Neural crest cell (in vitro differentiated cells): ENCODE data around the gene DDX1. TPM values are rescaled to one million over a fixed set of nuclear protein-coding genes. Genes with fewer than 3 reads are reported as not detected.

Experiments used
- DNase-seq: peaks from one replicate; pipeline ENCODE4 v3.0.0; 2021; ENCODE audit warnings: low read depth, mixed read lengths, low spot score
- H3K27ac Mint-ChIP-seq: one replicate; pipeline ENCODE4 v1.8.0; 2021; ENCODE audit warnings: mild to moderate bottlenecking, mixed read lengths; ENCODE audit not compliant: unreplicated experiment
- H3K27me3 Mint-ChIP-seq: 2 replicates; pipeline ENCODE4 v1.8.0; 2021; ENCODE audit warnings: low read depth, mild to moderate bottlenecking, mixed read lengths
- H3K36me3 Mint-ChIP-seq: 2 replicates; pipeline ENCODE4 v1.8.0; 2021; ENCODE audit warnings: low read depth, mild to moderate bottlenecking, mixed read lengths
- H3K4me1 Mint-ChIP-seq: 2 replicates; pipeline ENCODE4 v1.8.0; 2021; ENCODE audit warnings: mixed read lengths
- H3K4me3 Mint-ChIP-seq: one replicate; pipeline ENCODE4 v1.8.0; 2021; ENCODE audit warnings: mild to moderate bottlenecking, mixed read lengths
- H3K9me3 Mint-ChIP-seq: 2 replicates; pipeline ENCODE4 v1.8.0; 2021; ENCODE audit warnings: mixed read lengths
- total RNA-seq: library from RNA; stranded (reverse); gene quantifications from 2 replicates; pipeline ENCODE4 v1.2.1, GENCODE V29; 2021
- TF ChIP-seq, protein P1 (sequence below): fragments of 200-600 bp; sonication (generic); conservative IDR thresholded peaks from 2 replicates; pipeline ENCODE4 v1.5.0; 2021; ENCODE audit warnings: antibody characterized with exemption, mild to moderate bottlenecking

DDX1 gene
- total RNA-seq, 1 donor from 2014 or later: 154 TPM

DNA sequence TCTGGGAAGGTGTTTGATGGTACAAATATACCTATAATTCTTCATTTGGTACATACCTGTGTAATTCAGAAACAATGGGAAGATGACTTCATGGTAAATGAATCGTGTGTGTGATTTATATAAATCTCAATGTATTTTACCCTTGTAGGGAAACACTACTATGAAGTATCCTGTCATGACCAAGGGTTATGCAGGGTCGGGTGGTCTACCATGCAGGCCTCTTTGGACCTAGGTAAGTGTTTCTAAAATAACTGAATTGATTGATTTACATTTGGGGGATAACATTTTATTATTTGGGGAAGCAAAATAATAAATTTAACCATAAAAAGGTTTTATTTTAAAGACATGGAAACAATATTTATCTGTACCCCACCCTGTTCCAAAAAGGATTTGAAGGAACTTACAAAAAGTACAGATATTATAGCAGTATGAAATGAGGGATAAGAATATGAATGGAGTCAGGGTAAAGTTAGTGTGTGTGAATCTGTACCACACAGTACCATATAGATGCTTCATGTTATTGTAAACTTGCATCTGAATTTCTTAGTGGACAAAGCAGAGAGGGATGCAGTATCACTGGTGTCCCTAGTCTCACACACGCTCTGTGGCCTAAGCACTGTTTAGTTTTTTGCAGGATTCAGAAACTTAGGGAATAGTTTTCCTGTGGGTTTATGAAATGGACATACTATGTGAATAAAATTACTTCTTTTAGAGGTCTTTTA, 11.5 kb downstream of the DDX1 start:
- Mint-ChIP-seq H3K27ac (no peak overlapping the region), H3K36me3 (peaks cover 22% of the 10 kb centered on the region), H3K4me1 (no peaks in the 10 kb centered on the region), H3K4me3 (no peak overlapping the region), H3K9me3 (no peaks in the 10 kb centered on the region), H3K27me3 (no peaks in the 10 kb centered on the region)
- DNase-seq: no peak
- TF ChIP-seq, protein P1, sequence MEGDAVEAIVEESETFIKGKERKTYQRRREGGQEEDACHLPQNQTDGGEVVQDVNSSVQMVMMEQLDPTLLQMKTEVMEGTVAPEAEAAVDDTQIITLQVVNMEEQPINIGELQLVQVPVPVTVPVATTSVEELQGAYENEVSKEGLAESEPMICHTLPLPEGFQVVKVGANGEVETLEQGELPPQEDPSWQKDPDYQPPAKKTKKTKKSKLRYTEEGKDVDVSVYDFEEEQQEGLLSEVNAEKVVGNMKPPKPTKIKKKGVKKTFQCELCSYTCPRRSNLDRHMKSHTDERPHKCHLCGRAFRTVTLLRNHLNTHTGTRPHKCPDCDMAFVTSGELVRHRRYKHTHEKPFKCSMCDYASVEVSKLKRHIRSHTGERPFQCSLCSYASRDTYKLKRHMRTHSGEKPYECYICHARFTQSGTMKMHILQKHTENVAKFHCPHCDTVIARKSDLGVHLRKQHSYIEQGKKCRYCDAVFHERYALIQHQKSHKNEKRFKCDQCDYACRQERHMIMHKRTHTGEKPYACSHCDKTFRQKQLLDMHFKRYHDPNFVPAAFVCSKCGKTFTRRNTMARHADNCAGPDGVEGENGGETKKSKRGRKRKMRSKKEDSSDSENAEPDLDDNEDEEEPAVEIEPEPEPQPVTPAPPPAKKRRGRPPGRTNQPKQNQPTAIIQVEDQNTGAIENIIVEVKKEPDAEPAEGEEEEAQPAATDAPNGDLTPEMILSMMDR: no peak

DNA sequence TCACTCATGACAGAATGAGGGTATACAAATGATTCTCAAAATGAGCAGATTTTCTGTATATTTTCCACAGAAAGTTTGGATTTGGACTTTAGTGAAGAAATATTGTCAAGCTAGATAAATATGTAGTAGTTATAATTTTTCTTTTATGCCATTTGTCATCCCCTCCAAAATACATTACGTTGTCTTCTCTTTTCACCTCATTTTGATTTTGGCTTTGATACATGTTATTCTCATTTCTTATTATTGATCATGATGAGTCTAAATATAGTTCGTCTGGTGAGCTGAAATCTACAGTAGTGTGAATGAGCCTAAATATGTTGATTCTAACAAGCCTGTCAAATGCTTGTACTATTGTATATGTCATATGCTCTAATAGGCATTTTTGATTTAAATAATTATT, 12.3 kb downstream of the DDX1 start:
- H3K27me3 Mint-ChIP-seq: no peaks in the 10 kb centered on the region
- no peaks in the 10 kb centered on the region for H3K4me1 Mint-ChIP-seq
- peaks cover 24% of the 10 kb centered on the region for H3K36me3 Mint-ChIP-seq
- no peaks in the 10 kb centered on the region for H3K9me3 Mint-ChIP-seq
- no peak overlapping the region for H3K27ac Mint-ChIP-seq
- DNase-seq: no peak
- no peak overlapping the region for H3K4me3 Mint-ChIP-seq
- TF ChIP-seq, protein P1: no peak

DNA sequence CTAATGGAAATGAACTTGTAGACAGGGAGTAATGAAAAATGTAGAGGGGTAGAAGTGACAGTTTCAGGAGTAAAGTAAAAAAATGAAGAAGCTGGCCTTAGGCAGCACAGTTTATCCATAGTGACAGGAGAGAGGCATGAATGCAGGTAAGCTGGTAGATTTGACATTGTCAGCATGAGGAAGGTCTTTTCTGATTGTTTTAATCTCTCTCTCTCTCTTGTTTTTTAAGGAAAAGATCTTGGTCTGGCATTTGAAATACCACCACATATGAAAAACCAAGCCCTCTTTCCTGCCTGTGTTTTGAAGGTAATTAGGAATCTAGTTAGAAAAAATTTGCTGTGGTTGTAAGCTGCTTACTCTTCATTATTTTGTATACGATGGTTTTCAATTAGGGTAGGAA, 14.1 kb downstream of the DDX1 start:
- Mint-ChIP-seq H3K27ac (no peak overlapping the region), H3K4me1 (no peaks in the 10 kb centered on the region), H3K4me3 (no peak overlapping the region), H3K27me3 (no peaks in the 10 kb centered on the region), H3K36me3 (peaks cover 36% of the 10 kb centered on the region), H3K9me3 (no peaks in the 10 kb centered on the region)
- no peak for DNase-seq
- TF ChIP-seq, protein P1: no peak

- H3K36me3 Mint-ChIP-seq: peaks cover 36% of the 10 kb centered on the region
- no peaks in the 10 kb centered on the region for H3K9me3 Mint-ChIP-seq
- H3K27ac Mint-ChIP-seq: no peak overlapping the region
- TF ChIP-seq, protein P1: no peak
- H3K27me3 Mint-ChIP-seq: no peaks in the 10 kb centered on the region
- DNase-seq: no peak
- no peaks in the 10 kb centered on the region for H3K4me1 Mint-ChIP-seq
- no peak overlapping the region for H3K4me3 Mint-ChIP-seq
Measured at GRCh38 chr2:15606481-15607441, 15.1 kb downstream of the DDX1 start.

GRCh38 chr2:15607709-15608391, 16.2 kb downstream of the DDX1 start:
- H3K36me3 Mint-ChIP-seq: peaks cover 34% of the 10 kb centered on the region
- no peak overlapping the region for H3K4me3 Mint-ChIP-seq

More at GRCh38 chr2:15607709-15608391, 16.2 kb downstream of the DDX1 start:
- Mint-ChIP-seq H3K4me1 (no peaks in the 10 kb centered on the region), H3K27me3 (no peaks in the 10 kb centered on the region), H3K9me3 (no peaks in the 10 kb centered on the region), H3K27ac (no peak overlapping the region)
- TF ChIP-seq, protein P1: no peak
- no peak for DNase-seq
